Smooth muscle cell (in vitro differentiated cells): Measurements from ENCODE around the gene SUDS3. TPM values are rescaled to one million over a fixed set of nuclear protein-coding genes. Genes with fewer than 3 reads are reported as not detected.

Experiments used
- DNase-seq: peaks from one replicate; lab custom pipeline; 2025; ENCODE audit not compliant: unreplicated experiment; lab: John Stamatoyannopoulos, UW
- H2AFZ ChIP-seq: fragments of 200-600 bp; sonication (generic); 2 replicates; pipeline ENCODE4 v1.6.0; 2016; ENCODE audit warnings: antibody characterized with exemption, low read depth, mild to moderate bottlenecking
- H3F3A ChIP-seq: fragments of 200-600 bp; sonication (generic); 2 replicates; pipeline ENCODE4 v1.6.0; 2017; ENCODE audit warnings: antibody characterized with exemption, low read depth
- H3K27ac ChIP-seq: fragments of 200-600 bp; sonication (generic); 2 replicates; pipeline ENCODE4 v1.5.1; 2016; ENCODE audit warnings: low read depth, mild to moderate bottlenecking
- H3K27me3 ChIP-seq: fragments of 200-600 bp; sonication (generic); 2 replicates; pipeline ENCODE4 v1.6.1; 2016; ENCODE audit warnings: low read depth, mild to moderate bottlenecking
- H3K36me3 ChIP-seq: fragments of 200-600 bp; sonication (generic); 2 replicates; pipeline ENCODE4 v1.5.1; 2016; ENCODE audit warnings: low read depth
- H3K4me1 ChIP-seq: fragments of 200-600 bp; sonication (generic); 2 replicates; pipeline ENCODE4 v1.5.1; 2016; ENCODE audit warnings: low read depth
- H3K4me2 ChIP-seq: fragments of 200-600 bp; sonication (generic); 2 replicates; pipeline ENCODE4 v1.6.0; 2016; ENCODE audit warnings: mild to moderate bottlenecking
- H3K4me3 ChIP-seq: fragments of 200-600 bp; sonication (generic); 2 replicates; pipeline ENCODE4 v1.5.1; 2016; ENCODE audit warnings: mild to moderate bottlenecking
- H3K79me2 ChIP-seq: fragments of 200-600 bp; sonication (generic); 2 replicates; pipeline ENCODE4 v1.6.0; 2016; ENCODE audit warnings: low read depth, mild to moderate bottlenecking
- H3K9ac ChIP-seq: fragments of 200-600 bp; sonication (generic); 2 replicates; pipeline ENCODE4 v1.6.0; 2016; ENCODE audit warnings: low read depth
- H3K9me3 ChIP-seq: fragments of 200-600 bp; sonication (generic); replicated peaks from 2 replicates; pipeline ENCODE4 v1.5.1; 2016; ENCODE audit warnings: low read depth
- H4K20me1 ChIP-seq: fragments of 200-600 bp; sonication (generic); 2 replicates; pipeline ENCODE4 v1.6.0; 2016; ENCODE audit warnings: low read depth
- CTCF ChIP-seq: fragments of 200-600 bp; sonication (generic); IDR thresholded peaks from 2 replicates; pipeline ENCODE4 v1.5.1; 2017; ENCODE audit warnings: borderline replicate concordance, mild to moderate bottlenecking, antibody characterized with exemption; ENCODE audit not compliant: insufficient read depth, poor library complexity, severe bottlenecking
- WGBS: methylation state at CpG from one replicate; pipeline ENCODE4 v1.1.7; 2016; ENCODE audit warnings: low lambda C conversion rate; 5-methylcytosine and 5-hydroxymethylcytosine counted together
- polyA plus RNA-seq: library from polyadenylated mRNA; unstranded; fragments of >200 nt; fragmentation: Nextera tagmentation; extraction: Ambion mirVana; gene quantifications from 2 replicates; pipeline ENCODE4 v1.2.1, GENCODE V29; 2016
- total RNA-seq: library from RNA; depleted of rRNA; stranded (reverse); fragments of >200 nt; gene quantifications from 2 replicates; pipeline ENCODE4 v1.2.3, GENCODE V29; 2014

Gene SUDS3
- total and polyA plus RNA-seq, 2 experiments from 2014 or later = 11.4 to 58.2 TPM

GRCh38 chr12:118429688-118430383, 53.5 kb downstream of the SUDS3 start:
- Histone ChIP-seq H3K9me3 (no peaks in the 10 kb centered on the region), H4K20me1 (no peaks in the 10 kb centered on the region), H3K79me2 (no peaks in the 10 kb centered on the region), H2AFZ (no peak overlapping the region), H3K4me3 (no peak overlapping the region), H3F3A (no peaks in the 10 kb centered on the region), H3K27me3 (no peaks in the 10 kb centered on the region), H3K4me2 (no peak overlapping the region), H3K9ac (no peak overlapping the region), H3K4me1 (no peaks in the 10 kb centered on the region), H3K27ac (no peak overlapping the region), H3K36me3 (no peaks in the 10 kb centered on the region)
- TF ChIP-seq CTCF = no peak
- no peak for DNase-seq
- WGBS = 86% methylated on average over 7 of the region's 7 CpGs

GRCh38 chr12:118430516-118430915, 54.2 kb downstream of the SUDS3 start:
- Histone ChIP-seq H2AFZ (no peak overlapping the region), H3K4me1 (no peaks in the 10 kb centered on the region), H3K4me3 (no peak overlapping the region), H4K20me1 (no peaks in the 10 kb centered on the region), H3K27me3 (no peaks in the 10 kb centered on the region), H3K27ac (no peak overlapping the region), H3K9me3 (no peaks in the 10 kb centered on the region), H3K79me2 (no peaks in the 10 kb centered on the region), H3K9ac (no peak overlapping the region), H3F3A (no peaks in the 10 kb centered on the region), H3K4me2 (no peak overlapping the region), H3K36me3 (no peaks in the 10 kb centered on the region)
- 80% methylated on average over 4 of the region's 4 CpGs for WGBS
- DNase-seq = no peak
- TF ChIP-seq CTCF = no peak

- no peak for DNase-seq
- H3K79me2 ChIP-seq = no peaks in the 10 kb centered on the region
- H3K4me2 ChIP-seq = no peak overlapping the region
- no peak for TF ChIP-seq CTCF
- no peak overlapping the region for H3K27ac ChIP-seq
- no peaks in the 10 kb centered on the region for H3K36me3 ChIP-seq
- H3K4me3 ChIP-seq = no peak overlapping the region
- no peaks in the 10 kb centered on the region for H4K20me1 ChIP-seq
- H3K27me3 ChIP-seq = no peaks in the 10 kb centered on the region
- 73% methylated on average over 5 of the region's 5 CpGs for WGBS
- H3K4me1 ChIP-seq = no peaks in the 10 kb centered on the region
- no peak overlapping the region for H2AFZ ChIP-seq
- no peaks in the 10 kb centered on the region for H3F3A ChIP-seq
- no peak overlapping the region for H3K9ac ChIP-seq
- H3K9me3 ChIP-seq = no peaks in the 10 kb centered on the region
Observed at GRCh38 chr12:118432812-118433545, 56.6 kb downstream of the SUDS3 start.
